Fibroblast of lung (primary cell): ENCODE data around the gene THAP4. TPM values are rescaled to one million over a fixed set of nuclear protein-coding genes. Genes with fewer than 3 reads are reported as not detected.
A peak's percentile ranks its signal among the peaks of the same experiment; 100 is the strongest.

ENCODE experiments used
- DNase-seq, 2 donors: peaks; one replicate each; pipeline versions ENCODE4 v3.0.0 to v3.0.0-alpha.2; 2010; ENCODE audit warnings: low read depth in 2 of 2
- H2AFZ ChIP-seq: 2 replicates; pipeline ENCODE4 v1.5.1; 2012; ENCODE audit warnings: low read length, control low read depth, inconsistent platforms
- H3K27ac ChIP-seq: 2 replicates; pipeline ENCODE4 v1.5.1; 2011; ENCODE audit warnings: low read length, control low read depth; ENCODE audit not compliant: insufficient read depth
- H3K27me3 ChIP-seq: 2 replicates; pipeline ENCODE4 v1.5.1; 2011; ENCODE audit warnings: mild to moderate bottlenecking, low read length; ENCODE audit not compliant: control insufficient read depth, insufficient read depth
- H3K36me3 ChIP-seq: 2 replicates; pipeline ENCODE4 v1.5.1; 2011; ENCODE audit warnings: low read length; ENCODE audit not compliant: control insufficient read depth, insufficient read depth
- H3K4me1 ChIP-seq: 2 replicates; pipeline ENCODE4 v1.5.1; 2011; ENCODE audit warnings: low read length; ENCODE audit not compliant: control insufficient read depth, insufficient read depth; ENCODE audit errors: extremely low read depth
- H3K4me2 ChIP-seq: 2 replicates; pipeline ENCODE4 v1.5.1; 2011; ENCODE audit warnings: low read length, control low read depth; ENCODE audit not compliant: insufficient read depth; ENCODE audit errors: extremely low read depth
- H3K4me3 ChIP-seq, 4 experiments: fragments of 200-600 bp in 1 of 4; sonication (generic) in 1 of 4; replicated peaks in 1 of 4; 2 replicates each; pipeline ENCODE4 v1.5.1; 2011 to 2016; ENCODE audit warnings: low read length in 4 of 4, low read depth in 3 of 4, mild to moderate bottlenecking in 3 of 4, control low read depth in 2 of 4, inconsistent platforms in 1 of 4, mixed read lengths in 1 of 4; ENCODE audit not compliant: insufficient read depth in 1 of 4; ENCODE audit errors: control extremely low read depth in 1 of 4
- H3K79me2 ChIP-seq: 2 replicates; pipeline ENCODE4 v1.5.1; 2012; ENCODE audit warnings: mild to moderate bottlenecking, low read length, inconsistent platforms; ENCODE audit not compliant: control insufficient read depth, insufficient read depth
- H3K9ac ChIP-seq: 2 replicates; pipeline ENCODE4 v1.5.1; 2011; ENCODE audit warnings: mild to moderate bottlenecking, low read length, control low read depth; ENCODE audit not compliant: insufficient read depth
- H3K9me3 ChIP-seq: 2 replicates; pipeline ENCODE4 v1.5.1; 2012; ENCODE audit warnings: low read depth, low read length; ENCODE audit not compliant: control insufficient read depth, insufficient read depth
- H4K20me1 ChIP-seq: 2 replicates; pipeline ENCODE4 v1.5.1; 2011; ENCODE audit warnings: low read length; ENCODE audit not compliant: control insufficient read depth, insufficient read depth; ENCODE audit errors: extremely low read depth
- EZH2 ChIP-seq: IDR thresholded peaks from 2 replicates; pipeline ENCODE4 v1.5.1; 2012; ENCODE audit warnings: low read length, control low read depth, mild to moderate bottlenecking; ENCODE audit errors: missing control alignments
- polyA plus RNA-seq, 2 donors: library from polyadenylated mRNA; depleted of rRNA in 1 of 2; stranded (reverse) in 1 of 2; unstranded in 1 of 2; fragments of >200 nt; gene quantifications; 2 replicates each; pipeline ENCODE4 v1.2.1, GENCODE V29; 2011 to 2012; ENCODE audit warnings: missing spikeins in 1 of 2
- total RNA-seq: library from RNA; depleted of rRNA; stranded (reverse); fragments of >200 nt; gene quantifications from 2 replicates; pipeline ENCODE4 v1.2.1, GENCODE V29; 2014
- TF ChIP-seq, protein P1 (sequence below), 2 donors: IDR thresholded peaks in 1 of 2; conservative IDR thresholded peaks in 1 of 2; 1 replicate in 1 of 2; 2 replicates in 1 of 2; pipeline ENCODE4 v1.5.1; 2011 to 2012; ENCODE audit warnings: low read length in 2 of 2, control low read depth in 1 of 2, inconsistent platforms in 1 of 2, low read depth in 1 of 2, mild to moderate bottlenecking in 1 of 2

Gene THAP4
- total and polyA plus RNA-seq, 2 donors (not counting 1 experiment from before 2014, with no cell fraction given) = 19.3 to 47.7 TPM

DNA sequence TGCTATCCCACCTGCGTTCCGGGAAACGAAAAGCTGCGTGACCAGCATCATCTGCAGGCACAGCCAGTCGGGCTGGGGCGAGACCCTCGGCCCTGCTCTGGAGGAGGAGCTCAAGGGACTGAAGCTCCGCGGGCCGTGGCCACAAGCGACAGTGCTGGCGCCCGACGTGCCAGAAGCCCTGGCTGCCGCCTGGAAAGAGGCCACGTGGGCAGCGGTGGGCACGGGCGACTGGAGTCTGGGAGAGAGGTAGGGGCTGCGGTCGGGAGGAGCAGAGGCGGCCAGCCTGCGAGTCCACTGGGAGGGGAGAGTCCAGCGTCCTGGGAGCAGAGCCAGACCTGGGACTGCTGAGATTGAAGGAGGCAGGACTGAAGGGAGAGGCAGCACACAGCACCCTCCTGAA is 40.4 kb upstream of the THAP4 start:
- H3K4me2 ChIP-seq = no peak overlapping the region
- H2AFZ ChIP-seq = no peak overlapping the region
- peaks cover 7% of the 10 kb centered on the region for H3K79me2 ChIP-seq
- H3K9me3 ChIP-seq = no peaks in the 10 kb centered on the region
- DNase-seq = no peak
- no peaks in the 10 kb centered on the region for H3K27me3 ChIP-seq
- H3K27ac ChIP-seq = no peak overlapping the region
- H3K9ac ChIP-seq = no peak overlapping the region
- H3K4me3 ChIP-seq = no peak overlapping the region
- peaks cover 9% of the 10 kb centered on the region for H3K4me1 ChIP-seq
- no peak for TF ChIP-seq EZH2
- TF ChIP-seq, protein P1, sequence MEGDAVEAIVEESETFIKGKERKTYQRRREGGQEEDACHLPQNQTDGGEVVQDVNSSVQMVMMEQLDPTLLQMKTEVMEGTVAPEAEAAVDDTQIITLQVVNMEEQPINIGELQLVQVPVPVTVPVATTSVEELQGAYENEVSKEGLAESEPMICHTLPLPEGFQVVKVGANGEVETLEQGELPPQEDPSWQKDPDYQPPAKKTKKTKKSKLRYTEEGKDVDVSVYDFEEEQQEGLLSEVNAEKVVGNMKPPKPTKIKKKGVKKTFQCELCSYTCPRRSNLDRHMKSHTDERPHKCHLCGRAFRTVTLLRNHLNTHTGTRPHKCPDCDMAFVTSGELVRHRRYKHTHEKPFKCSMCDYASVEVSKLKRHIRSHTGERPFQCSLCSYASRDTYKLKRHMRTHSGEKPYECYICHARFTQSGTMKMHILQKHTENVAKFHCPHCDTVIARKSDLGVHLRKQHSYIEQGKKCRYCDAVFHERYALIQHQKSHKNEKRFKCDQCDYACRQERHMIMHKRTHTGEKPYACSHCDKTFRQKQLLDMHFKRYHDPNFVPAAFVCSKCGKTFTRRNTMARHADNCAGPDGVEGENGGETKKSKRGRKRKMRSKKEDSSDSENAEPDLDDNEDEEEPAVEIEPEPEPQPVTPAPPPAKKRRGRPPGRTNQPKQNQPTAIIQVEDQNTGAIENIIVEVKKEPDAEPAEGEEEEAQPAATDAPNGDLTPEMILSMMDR (conservative IDR thresholded peaks at IDR 0.05 in 1 of 2, IDR thresholded peaks at IDR 0.05 in 1 of 2; ENCODE audit: low read depth in 1 of 2, low read length in 2 of 2) = no peak
- H4K20me1 ChIP-seq = no peaks in the 10 kb centered on the region
- H3K36me3 ChIP-seq = peaks cover 22% of the 10 kb centered on the region

DNA sequence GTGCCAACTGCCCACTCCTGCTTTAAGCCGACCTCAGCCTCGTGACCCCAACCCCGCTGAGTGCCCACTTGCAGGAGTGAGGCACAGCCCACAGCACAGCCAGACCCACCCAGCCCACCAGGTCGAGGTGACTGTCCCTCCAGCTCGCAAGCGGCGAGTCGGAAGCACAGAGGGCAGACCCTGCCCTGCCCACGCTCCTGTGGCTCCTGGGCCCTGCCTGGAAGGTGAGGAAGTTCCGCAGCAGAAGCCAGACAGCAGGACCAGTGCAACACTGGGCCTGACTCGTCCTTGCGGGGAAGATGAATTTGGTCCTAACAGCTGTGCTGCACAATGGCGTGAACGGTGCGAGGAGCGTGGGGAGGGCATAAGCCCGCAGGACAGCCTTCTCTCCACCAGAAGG is 39.7 kb upstream of the THAP4 start:
- Histone ChIP-seq H3K27ac (no peak overlapping the region), H4K20me1 (no peaks in the 10 kb centered on the region), H3K9me3 (no peaks in the 10 kb centered on the region), H3K9ac (no peak overlapping the region), H3K36me3 (peaks cover 25% of the 10 kb centered on the region), H3K4me3 (no peak overlapping the region), H3K4me1 (peaks cover 7% of the 10 kb centered on the region), H2AFZ (no peak overlapping the region), H3K4me2 (no peak overlapping the region), H3K27me3 (no peaks in the 10 kb centered on the region), H3K79me2 (peaks cover 7% of the 10 kb centered on the region)
- no peak for DNase-seq
- TF ChIP-seq, protein P1 (conservative IDR thresholded peaks at IDR 0.05 in 1 of 2, IDR thresholded peaks at IDR 0.05 in 1 of 2; ENCODE audit: low read depth in 1 of 2, low read length in 2 of 2) = no peak
- no peak for TF ChIP-seq EZH2

DNA sequence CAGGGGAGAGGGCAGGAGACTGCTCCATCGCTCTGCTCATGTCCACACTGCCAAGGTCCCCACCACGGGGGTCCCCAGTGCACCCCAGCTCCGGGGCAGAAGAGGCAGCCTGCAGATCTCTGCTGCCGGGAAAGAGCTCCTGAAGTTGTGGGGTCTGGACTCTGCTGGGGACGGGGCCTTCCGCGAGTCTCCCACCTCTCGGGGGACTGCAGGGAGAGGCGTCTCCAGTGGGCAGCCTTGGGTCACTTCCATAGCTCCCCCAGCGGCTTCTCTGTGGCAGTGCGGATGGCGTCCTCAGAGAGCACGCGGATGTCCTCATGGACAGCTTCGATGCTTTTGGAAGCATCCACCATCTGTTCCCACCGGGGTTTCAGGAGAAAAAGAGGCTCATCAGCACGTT is 38.9 kb upstream of the THAP4 start:
- Histone ChIP-seq H3K4me2 (no peak overlapping the region), H3K27me3 (no peaks in the 10 kb centered on the region), H4K20me1 (no peaks in the 10 kb centered on the region), H3K27ac (no peak overlapping the region), H2AFZ (no peak overlapping the region), H3K36me3 (peaks cover 30% of the 10 kb centered on the region), H3K4me3 (no peak overlapping the region), H3K9me3 (no peaks in the 10 kb centered on the region), H3K9ac (no peak overlapping the region), H3K4me1 (peaks cover 2% of the 10 kb centered on the region), H3K79me2 (peaks cover 7% of the 10 kb centered on the region)
- TF ChIP-seq, protein P1 (conservative IDR thresholded peaks at IDR 0.05 in 1 of 2, IDR thresholded peaks at IDR 0.05 in 1 of 2; ENCODE audit: low read depth in 1 of 2, low read length in 2 of 2) = peak in 1 of 2 donors; percentile 4
- TF ChIP-seq EZH2 = no peak
- no peak for DNase-seq
